ENCODE data around the gene ZNF148. TPM values are rescaled to one million over a fixed set of nuclear protein-coding genes. Genes with fewer than 3 reads are reported as not detected.

The ZNF148 gene
- polyA plus RNA-seq, 1 experiment: 43.5 TPM

DNA sequence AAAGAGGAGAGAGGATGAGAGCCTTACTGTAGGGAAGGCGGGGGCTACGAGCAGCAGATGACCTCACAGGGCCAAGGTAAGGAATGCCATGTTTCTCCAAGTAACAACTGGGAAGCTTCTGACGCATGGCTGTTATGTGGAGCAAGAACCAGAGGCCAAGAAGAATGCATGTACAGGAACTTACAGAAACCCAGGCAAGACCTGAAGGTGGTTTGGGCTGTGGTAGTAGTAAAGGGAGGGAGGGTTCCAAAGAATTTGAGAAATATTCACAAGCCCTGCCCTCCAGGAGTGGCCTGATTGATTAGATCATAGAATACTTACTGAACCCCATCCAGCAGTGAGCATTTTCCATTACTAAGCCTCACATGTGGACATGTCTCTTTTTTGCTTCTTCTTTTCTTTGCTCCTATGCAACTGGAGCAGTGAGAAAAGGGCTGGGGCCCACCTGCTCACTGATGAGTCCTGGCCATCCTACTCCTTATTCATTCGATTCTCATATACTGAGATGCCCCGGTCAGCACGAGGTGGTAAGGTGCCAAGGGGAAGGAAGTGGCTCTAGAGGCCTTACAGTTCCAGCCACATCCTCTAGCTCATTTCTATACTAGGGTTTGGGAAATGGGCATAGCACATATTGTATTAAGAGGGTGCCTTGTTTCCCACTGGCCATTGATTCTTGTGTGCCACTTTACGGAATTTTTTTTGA is 154.2 kb downstream of the ZNF148 start:
- CTCF ChIA-PET: no interaction called here
- TF ChIP-seq, protein P1, sequence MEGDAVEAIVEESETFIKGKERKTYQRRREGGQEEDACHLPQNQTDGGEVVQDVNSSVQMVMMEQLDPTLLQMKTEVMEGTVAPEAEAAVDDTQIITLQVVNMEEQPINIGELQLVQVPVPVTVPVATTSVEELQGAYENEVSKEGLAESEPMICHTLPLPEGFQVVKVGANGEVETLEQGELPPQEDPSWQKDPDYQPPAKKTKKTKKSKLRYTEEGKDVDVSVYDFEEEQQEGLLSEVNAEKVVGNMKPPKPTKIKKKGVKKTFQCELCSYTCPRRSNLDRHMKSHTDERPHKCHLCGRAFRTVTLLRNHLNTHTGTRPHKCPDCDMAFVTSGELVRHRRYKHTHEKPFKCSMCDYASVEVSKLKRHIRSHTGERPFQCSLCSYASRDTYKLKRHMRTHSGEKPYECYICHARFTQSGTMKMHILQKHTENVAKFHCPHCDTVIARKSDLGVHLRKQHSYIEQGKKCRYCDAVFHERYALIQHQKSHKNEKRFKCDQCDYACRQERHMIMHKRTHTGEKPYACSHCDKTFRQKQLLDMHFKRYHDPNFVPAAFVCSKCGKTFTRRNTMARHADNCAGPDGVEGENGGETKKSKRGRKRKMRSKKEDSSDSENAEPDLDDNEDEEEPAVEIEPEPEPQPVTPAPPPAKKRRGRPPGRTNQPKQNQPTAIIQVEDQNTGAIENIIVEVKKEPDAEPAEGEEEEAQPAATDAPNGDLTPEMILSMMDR (IDR thresholded peaks at IDR 0.05; ENCODE audit: low read depth, low read length): no peak
- H3K27me3 ChIP-seq (ENCODE audit: control insufficient read depth, insufficient read depth, low read length): no peaks in the 10 kb centered on the region

DNA sequence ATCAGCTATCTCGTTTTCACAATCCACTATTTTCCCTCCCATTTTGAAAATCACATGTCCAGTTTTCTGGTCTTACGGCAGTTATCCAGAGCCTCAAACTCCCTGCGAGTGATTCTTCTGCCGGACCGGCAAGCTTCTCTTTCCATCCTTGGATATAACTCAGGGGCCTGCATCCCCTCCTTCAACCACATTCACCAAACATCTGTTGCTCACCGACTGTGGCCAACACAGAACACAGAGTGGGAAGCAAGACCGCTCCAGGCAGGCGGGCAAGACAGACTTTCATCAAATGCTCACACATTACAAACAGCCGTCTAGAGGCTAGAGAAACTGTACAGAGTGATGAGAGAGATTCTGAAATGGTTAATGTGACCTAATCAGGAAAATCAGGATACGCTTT is 154.9 kb downstream of the ZNF148 start:
- ChIA-PET POLR2A (no interaction called here), CTCF (no interaction called here)
- H3K4me3 ChIP-seq (ENCODE audit: low read depth, low read length): no peak overlapping the region
- no peaks in the 10 kb centered on the region for H3K27me3 ChIP-seq (ENCODE audit: control insufficient read depth, insufficient read depth, low read length)
- TF ChIP-seq, protein P1 (IDR thresholded peaks at IDR 0.05; ENCODE audit: low read depth, low read length): no peak
- no peak for DNase-seq (ENCODE audit: low read depth, low spot score)
- H3K27ac ChIP-seq (ENCODE audit: low read depth, low read length): no peak overlapping the region
- no peaks in the 10 kb centered on the region for H3K9me3 ChIP-seq (ENCODE audit: control insufficient read depth, insufficient read depth, low read length)

More for the DNA sequence above, 154.2 kb downstream of the ZNF148 start:
- DNase-seq (ENCODE audit: low read depth, low spot score): no peak
- no peak overlapping the region for H3K4me3 ChIP-seq (ENCODE audit: low read depth, low read length)
- no peak overlapping the region for H3K27ac ChIP-seq (ENCODE audit: low read depth, low read length)
- POLR2A ChIA-PET: no interaction called here
- H3K9me3 ChIP-seq (ENCODE audit: control insufficient read depth, insufficient read depth, low read length): no peaks in the 10 kb centered on the region

DNA sequence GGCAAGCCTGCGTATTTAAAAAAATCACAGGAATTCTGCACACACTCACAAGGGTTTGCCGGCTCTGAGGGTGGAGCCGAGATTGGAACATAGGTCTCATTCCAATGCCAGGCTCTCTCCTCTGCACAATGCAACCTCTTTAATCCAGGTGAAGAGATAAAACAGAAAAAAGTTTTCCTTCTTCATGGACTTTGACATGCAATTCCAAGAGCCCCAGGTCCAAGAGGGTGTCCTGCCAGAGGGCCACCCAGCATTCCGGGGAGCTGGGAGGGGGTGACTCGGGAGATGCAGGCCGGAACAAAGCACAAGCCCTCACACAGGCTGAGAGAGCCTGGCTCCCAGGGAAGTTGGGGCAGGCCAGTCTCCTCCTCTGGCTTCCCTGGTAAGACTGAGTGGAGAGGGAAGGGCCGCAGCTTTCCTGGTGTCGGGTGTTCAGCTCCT is 155.8 kb downstream of the ZNF148 start:
- no peaks in the 10 kb centered on the region for H3K9me3 ChIP-seq (ENCODE audit: control insufficient read depth, insufficient read depth, low read length)
- DNase-seq (ENCODE audit: low read depth, low spot score): no peak
- no peaks in the 10 kb centered on the region for H3K27me3 ChIP-seq (ENCODE audit: control insufficient read depth, insufficient read depth, low read length)
- H3K27ac ChIP-seq (ENCODE audit: low read depth, low read length): no peak overlapping the region
- no peak overlapping the region for H3K4me3 ChIP-seq (ENCODE audit: low read depth, low read length)
- ChIA-PET CTCF (no interaction called here), POLR2A (no interaction called here)
- TF ChIP-seq, protein P1 (IDR thresholded peaks at IDR 0.05; ENCODE audit: low read depth, low read length): no peak

DNA sequence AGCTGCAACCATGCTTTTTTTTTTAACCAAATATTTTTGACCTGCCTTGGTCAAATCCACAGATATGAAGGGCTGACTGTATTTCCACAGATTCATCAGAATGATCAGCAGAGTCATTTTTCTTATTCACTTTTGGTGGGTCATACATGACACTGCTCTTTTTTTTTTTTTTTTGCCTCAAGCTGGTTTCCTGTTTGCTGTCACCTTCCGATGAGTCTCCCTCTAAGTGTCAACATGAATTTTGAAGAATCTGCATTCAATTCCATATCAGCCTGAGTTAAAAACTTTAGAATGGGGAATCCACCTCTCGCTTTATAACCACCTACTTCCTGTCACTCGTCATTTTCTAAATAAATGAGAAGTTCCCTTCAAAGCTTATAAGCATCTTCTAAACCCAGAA is 160.4 kb downstream of the ZNF148 start:
- TF ChIP-seq, protein P1 (IDR thresholded peaks at IDR 0.05; ENCODE audit: low read depth, low read length): no peak
- Histone ChIP-seq H3K4me3 (ENCODE audit: low read depth, low read length) (no peak overlapping the region), H3K27ac (ENCODE audit: low read depth, low read length) (no peak overlapping the region), H3K27me3 (ENCODE audit: control insufficient read depth, insufficient read depth, low read length) (peaks cover 20% of the 10 kb centered on the region), H3K9me3 (ENCODE audit: control insufficient read depth, insufficient read depth, low read length) (no peaks in the 10 kb centered on the region; the same call in 1 of the 2 replicates)
- no peak for DNase-seq (ENCODE audit: low read depth, low spot score)
- CTCF ChIA-PET: interaction anchor here (0.9 kb wide), 1 partner anchor 10 kb away, joined by 4 read pairs; no protein-coding TSS in a partner anchor
- POLR2A ChIA-PET: interaction anchor here (0.8 kb wide), 1 partner anchor 252 kb away, joined by 4 read pairs; no protein-coding TSS in a partner anchor

DNA sequence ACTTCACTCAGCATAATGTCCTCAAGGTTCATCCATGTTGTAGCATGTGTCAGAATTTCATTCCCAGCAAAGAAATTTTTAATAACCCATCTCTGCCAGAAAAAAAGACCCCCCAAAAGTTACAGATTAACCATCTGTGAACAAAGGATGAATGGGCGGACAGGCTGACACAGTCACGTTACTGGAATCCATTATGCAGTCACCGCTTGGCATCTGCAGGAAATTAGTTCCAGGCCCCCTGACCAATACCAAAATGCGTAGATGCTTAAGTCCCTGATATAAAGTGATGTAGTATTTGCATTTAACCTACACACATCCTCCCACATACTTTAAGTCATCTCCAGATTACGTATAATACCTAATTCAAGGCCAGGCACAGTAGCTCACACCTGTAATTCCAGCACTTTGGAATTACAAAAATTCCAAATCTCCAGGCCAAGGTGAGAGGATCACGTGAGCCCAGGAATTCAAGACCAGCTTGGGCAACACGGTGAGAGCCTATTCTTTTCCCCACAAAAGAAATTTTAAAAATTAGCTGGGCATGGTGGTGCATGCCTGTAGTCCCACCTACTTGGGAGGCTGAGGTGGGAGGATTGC is 161.1 kb downstream of the ZNF148 start:
- Histone ChIP-seq H3K27ac (ENCODE audit: low read depth, low read length) (no peak overlapping the region), H3K4me3 (ENCODE audit: low read depth, low read length) (no peak overlapping the region), H3K27me3 (ENCODE audit: control insufficient read depth, insufficient read depth, low read length) (peaks cover 20% of the 10 kb centered on the region), H3K9me3 (ENCODE audit: control insufficient read depth, insufficient read depth, low read length) (no peaks in the 10 kb centered on the region; the same call in 1 of the 2 replicates)
- ChIA-PET CTCF (interaction anchor here (0.9 kb wide), 1 partner anchor 10 kb away, joined by 4 read pairs; no protein-coding TSS in a partner anchor), POLR2A (interaction anchor here (0.8 kb wide), 1 partner anchor 252 kb away, joined by 4 read pairs; no protein-coding TSS in a partner anchor)
- TF ChIP-seq, protein P1 (IDR thresholded peaks at IDR 0.05; ENCODE audit: low read depth, low read length): no peak
- no peak for DNase-seq (ENCODE audit: low read depth, low spot score)

All from AG04450 (cell line).